HUES48 (cell line): ENCODE data around the gene AIG1.
"Not testable (repeated sequence)": the region's sequence is repeated elsewhere in the genome, so short reads cannot be mapped to it uniquely, and the experiment has no call there.

ENCODE experiments used
- H3K27ac ChIP-seq: one replicate; pipeline ENCODE4 v1.7.0; 2013; ENCODE audit warnings: low read depth, low read length, inconsistent platforms
- H3K27me3 ChIP-seq: 2 replicates; pipeline ENCODE4 v1.6.1; 2013; ENCODE audit warnings: mild to moderate bottlenecking, low read length; ENCODE audit not compliant: control insufficient read depth, insufficient read depth
- H3K36me3 ChIP-seq: 2 replicates; pipeline ENCODE4 v1.6.1; 2013; ENCODE audit warnings: low read length; ENCODE audit not compliant: control insufficient read depth, insufficient read depth
- H3K4me1 ChIP-seq: 2 replicates; pipeline ENCODE4 v1.6.1; 2013; ENCODE audit warnings: mild to moderate bottlenecking, low read length; ENCODE audit not compliant: control insufficient read depth, insufficient read depth
- H3K4me3 ChIP-seq: 2 replicates; pipeline ENCODE4 v1.5.1; 2013; ENCODE audit warnings: mild to moderate bottlenecking, low read depth, low read length
- H3K9ac ChIP-seq: 2 replicates; pipeline ENCODE4 v1.6.1; 2013; ENCODE audit warnings: mild to moderate bottlenecking, low read depth, low read length, moderate library complexity
- H3K9me3 ChIP-seq: 2 replicates; pipeline ENCODE4 v1.6.1; 2013; ENCODE audit warnings: low read length; ENCODE audit not compliant: control insufficient read depth, insufficient read depth

Gene AIG1

DNA sequence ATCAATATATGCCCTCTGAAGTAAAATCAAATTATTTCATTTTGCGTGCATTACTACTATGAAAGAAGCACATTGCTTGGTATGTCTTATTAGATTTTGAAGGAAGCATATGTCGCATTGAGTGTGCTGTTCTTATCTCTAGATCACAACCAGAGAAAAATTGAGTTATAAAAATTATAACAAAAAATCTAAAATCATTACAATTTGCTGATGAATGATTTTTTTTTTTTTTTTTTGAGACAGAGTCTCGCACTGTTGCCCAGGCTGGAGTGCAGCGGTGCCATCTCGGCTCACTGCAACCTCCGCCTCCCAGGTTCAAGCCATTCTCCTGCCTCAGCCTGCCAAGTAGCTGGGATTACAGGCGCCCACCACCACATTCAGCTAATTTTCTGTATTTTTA lies 284.8 kb downstream of the AIG1 start:
- not testable (repeated sequence) for H3K36me3 ChIP-seq, H3K27me3 ChIP-seq, H3K4me3 ChIP-seq, H3K9ac ChIP-seq, H3K27ac ChIP-seq, H3K4me1 ChIP-seq, H3K9me3 ChIP-seq

DNA sequence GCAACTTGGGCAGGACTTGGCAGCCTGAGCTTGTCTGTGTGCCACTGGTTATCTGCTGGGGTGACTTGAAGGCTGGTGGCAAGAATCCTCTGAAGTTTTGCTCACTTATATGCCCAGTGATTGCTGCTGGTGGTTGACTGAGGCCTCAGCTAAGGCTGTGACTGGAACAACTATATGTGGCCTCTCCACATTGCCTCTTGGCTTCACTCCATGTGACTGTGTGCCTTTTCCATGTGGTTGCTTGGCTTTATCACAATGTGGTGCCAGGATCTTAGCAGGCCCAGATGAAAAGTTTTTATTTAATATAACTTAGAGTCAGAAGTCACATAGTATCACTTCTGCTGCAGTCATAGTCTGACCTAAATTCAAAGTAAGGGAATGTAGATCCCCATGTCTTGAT lies 285.3 kb downstream of the AIG1 start:
- no peaks in the 10 kb centered on the region for H3K27me3 ChIP-seq
- H3K36me3 ChIP-seq: no peaks in the 10 kb centered on the region
- no peak overlapping the region for H3K4me3 ChIP-seq
- H3K4me1 ChIP-seq: no peaks in the 10 kb centered on the region
- no peak overlapping the region for H3K9ac ChIP-seq
- no peak overlapping the region for H3K27ac ChIP-seq
- H3K9me3 ChIP-seq: no peaks in the 10 kb centered on the region

DNA sequence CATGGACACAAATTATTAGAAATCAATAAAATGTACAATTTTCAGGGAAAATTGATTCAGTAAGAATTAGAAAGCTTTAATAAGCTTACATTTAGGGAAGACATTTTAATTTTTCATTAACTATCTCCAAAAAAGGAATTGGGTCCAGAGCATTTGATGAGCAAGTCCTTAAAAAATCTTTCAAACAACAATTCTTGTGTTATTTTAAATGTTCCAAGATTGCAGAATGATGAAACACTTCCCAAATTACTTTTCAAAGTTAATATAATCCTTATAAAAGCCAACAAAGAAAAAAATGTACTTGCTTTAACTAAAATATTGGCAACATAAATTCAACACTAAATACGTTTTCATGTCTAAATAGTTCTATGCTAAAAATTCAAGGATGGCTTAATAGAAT lies 287.8 kb downstream of the AIG1 start:
- H3K27ac ChIP-seq: no peak overlapping the region
- H3K9me3 ChIP-seq: no peaks in the 10 kb centered on the region
- H3K4me3 ChIP-seq: no peak overlapping the region
- no peak overlapping the region for H3K9ac ChIP-seq
- no peaks in the 10 kb centered on the region for H3K36me3 ChIP-seq
- no peaks in the 10 kb centered on the region for H3K4me1 ChIP-seq
- no peaks in the 10 kb centered on the region for H3K27me3 ChIP-seq

DNA sequence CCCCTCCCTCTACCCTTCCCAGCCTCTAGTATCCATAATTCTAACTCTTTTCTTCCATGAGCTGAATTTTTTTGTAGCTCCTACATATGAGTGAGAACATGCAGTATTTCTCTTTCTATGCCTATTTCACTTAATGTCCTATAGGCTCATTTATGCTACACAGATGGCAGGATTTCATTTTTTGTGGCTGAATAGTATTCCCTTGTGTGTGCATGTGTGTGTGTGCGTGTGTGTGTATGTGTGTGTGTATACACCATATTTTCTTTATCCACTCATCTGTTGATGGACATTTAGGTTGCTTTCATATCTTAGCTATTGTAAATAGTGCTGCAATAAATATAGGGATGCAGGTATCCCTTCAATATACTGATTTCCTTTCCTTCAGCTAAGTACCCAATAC lies 288.8 kb downstream of the AIG1 start:
- Histone ChIP-seq H3K4me1 (no peaks in the 10 kb centered on the region), H3K36me3 (no peaks in the 10 kb centered on the region)

DNA sequence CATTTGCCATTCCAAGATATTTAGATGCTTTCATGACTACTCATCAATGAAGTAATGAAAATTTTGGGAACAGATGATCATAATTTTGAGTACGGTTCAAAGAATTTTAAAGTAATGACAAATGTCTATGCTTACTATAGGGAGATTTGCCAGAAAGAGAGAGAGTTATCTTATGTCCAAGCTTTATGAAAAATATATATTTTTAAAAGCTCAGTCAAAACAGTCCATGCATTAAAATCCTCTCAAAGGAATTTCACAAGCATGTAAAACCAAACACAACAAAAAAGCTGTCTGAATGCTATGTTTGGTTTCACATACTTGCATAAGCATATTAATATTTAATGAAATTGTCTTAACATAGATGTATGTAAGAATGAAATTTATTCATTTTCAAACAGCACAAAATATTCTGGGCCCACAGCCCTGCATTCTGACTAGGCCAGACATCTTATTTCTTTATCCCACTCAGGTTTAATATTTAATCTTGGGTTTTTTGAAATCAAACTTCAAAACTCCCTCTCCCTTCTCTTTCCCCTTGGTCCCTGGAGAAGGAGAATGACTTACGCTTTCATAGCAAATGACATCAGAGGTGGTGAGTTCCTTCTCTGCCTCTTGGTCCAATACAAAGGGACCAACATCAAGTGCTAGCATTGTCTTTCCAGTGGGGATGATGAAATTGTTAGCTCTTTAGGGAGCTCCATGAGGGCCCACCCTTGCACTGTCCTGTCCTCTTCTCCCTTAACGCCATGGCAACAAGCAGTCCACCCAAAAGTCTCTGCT lies 295.6 kb downstream of the AIG1 start:
- Histone ChIP-seq H3K4me3 (no peak overlapping the region), H3K27ac (no peak overlapping the region), H3K9me3 (no peaks in the 10 kb centered on the region), H3K4me1 (no peaks in the 10 kb centered on the region), H3K27me3 (no peaks in the 10 kb centered on the region), H3K9ac (no peak overlapping the region), H3K36me3 (no peaks in the 10 kb centered on the region)

More for the DNA sequence above, 288.8 kb downstream of the AIG1 start:
- H3K27me3 ChIP-seq: no peaks in the 10 kb centered on the region
- no peak overlapping the region for H3K4me3 ChIP-seq
- H3K9me3 ChIP-seq: no peaks in the 10 kb centered on the region
- H3K9ac ChIP-seq: no peak overlapping the region
- no peak overlapping the region for H3K27ac ChIP-seq

DNA sequence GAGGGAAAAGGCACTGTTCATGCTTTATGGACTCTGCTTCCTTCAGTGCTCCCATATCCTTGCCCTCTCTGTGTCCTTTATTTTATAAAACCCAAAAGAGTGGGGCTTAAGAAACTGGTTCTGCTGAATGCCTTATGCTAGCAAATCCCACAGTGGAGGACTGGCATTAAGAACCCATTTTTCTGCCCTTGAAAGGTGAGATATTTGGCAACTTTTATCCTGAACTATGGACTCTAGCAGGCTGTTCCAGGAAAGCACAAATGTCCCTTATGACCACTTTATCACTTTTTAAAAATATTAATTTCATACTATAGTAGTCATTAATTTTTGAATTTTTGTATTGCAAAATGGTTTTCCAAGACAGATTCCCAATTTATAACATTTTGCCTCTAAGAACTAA lies 296.5 kb downstream of the AIG1 start:
- H3K36me3 ChIP-seq: no peaks in the 10 kb centered on the region
- no peak overlapping the region for H3K27ac ChIP-seq
- no peak overlapping the region for H3K4me3 ChIP-seq
- no peaks in the 10 kb centered on the region for H3K4me1 ChIP-seq
- H3K27me3 ChIP-seq: no peaks in the 10 kb centered on the region
- no peak overlapping the region for H3K9ac ChIP-seq
- H3K9me3 ChIP-seq: no peaks in the 10 kb centered on the region

DNA sequence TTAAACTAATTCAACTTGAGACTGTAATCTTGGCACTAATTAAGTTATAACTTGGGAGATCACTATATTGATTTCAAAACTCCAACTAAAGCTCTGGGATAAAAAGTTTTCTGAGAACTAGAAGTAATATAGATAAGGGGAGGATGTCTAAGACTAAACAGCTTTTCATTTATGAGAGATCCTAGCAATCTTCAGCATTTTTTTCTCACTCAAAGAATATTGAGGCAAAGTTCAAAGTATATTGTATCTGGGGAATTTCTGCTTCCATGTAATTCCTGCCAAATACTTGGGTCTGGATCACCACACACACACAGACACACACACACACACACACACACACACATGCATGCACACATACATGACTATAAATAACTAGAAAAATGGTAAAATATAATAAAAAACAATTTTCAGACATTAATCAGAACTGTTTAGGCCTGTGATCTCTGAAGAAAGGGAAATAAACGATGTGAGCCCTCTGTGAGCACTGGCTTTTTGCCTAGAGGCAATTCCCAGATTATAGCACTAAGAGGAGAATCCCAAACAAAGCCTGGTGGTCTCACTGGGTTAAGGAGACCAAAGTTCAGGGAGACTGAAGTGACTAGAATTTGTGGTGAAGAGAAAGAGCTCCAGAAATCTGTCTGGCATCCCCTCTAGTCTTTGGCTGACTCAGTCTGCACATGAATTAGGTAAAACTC lies 297.0 kb downstream of the AIG1 start:
- H3K27ac ChIP-seq: no peak overlapping the region
- no peaks in the 10 kb centered on the region for H3K9me3 ChIP-seq
- H3K36me3 ChIP-seq: no peaks in the 10 kb centered on the region
- no peaks in the 10 kb centered on the region for H3K27me3 ChIP-seq
- H3K9ac ChIP-seq: no peak overlapping the region
- H3K4me1 ChIP-seq: no peaks in the 10 kb centered on the region
- no peak overlapping the region for H3K4me3 ChIP-seq

DNA sequence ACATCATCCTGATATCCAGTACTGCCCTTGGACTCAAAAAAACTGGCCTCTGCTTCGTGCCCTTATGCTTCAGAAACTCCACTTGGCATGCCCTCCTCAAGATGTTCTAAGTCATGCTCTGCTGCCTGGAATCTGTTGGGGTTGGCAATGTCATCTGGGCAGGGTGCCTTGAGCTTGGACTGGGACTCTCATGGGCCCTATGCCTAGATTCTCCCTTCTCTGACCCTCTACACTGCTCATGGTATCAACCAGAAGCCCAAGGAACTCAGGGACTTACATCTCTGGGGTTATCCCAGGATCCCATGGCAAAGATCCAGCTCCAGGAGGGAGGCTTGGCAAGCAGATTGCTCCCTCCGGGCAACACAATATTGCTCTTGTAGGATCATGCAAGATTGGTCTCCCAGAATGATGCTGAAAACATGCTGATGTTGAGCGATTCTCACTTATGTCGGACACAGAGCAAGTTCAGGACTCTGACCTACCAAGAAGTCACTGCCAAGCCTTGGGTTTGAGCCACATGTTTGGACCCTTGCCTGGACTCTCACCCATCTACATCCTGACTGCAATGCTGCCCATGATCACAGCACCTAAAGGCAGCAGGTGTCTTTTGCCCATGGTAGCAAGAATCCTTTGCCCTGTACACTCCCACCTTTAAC lies 301.0 kb downstream of the AIG1 start:
- Histone ChIP-seq H3K4me1 (no peaks in the 10 kb centered on the region), H3K9ac (no peak overlapping the region), H3K36me3 (no peaks in the 10 kb centered on the region), H3K9me3 (no peaks in the 10 kb centered on the region), H3K27me3 (no peaks in the 10 kb centered on the region), H3K27ac (no peak overlapping the region), H3K4me3 (no peak overlapping the region)

DNA sequence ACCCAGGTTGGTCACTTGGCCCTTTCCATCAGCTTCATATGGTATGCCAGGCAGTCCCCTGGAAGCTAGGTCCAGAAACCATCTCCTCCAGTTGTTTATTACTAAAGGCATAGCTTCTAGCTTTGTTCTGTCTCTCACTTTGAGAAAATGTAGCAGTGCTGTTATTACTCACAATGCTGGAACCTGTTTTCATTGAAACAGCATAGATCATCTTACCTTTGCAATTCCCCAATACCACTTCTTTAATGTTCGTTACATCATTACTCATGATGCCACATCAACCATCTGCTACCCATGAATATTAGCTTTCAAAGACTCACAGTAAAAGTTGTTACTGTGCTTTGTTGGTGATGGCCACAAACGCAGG lies 301.5 kb downstream of the AIG1 start:
- H3K4me3 ChIP-seq: no peak overlapping the region
- H3K27me3 ChIP-seq: no peaks in the 10 kb centered on the region
- no peaks in the 10 kb centered on the region for H3K4me1 ChIP-seq
- no peaks in the 10 kb centered on the region for H3K9me3 ChIP-seq
- no peaks in the 10 kb centered on the region for H3K36me3 ChIP-seq
- H3K9ac ChIP-seq: no peak overlapping the region
- no peak overlapping the region for H3K27ac ChIP-seq

DNA sequence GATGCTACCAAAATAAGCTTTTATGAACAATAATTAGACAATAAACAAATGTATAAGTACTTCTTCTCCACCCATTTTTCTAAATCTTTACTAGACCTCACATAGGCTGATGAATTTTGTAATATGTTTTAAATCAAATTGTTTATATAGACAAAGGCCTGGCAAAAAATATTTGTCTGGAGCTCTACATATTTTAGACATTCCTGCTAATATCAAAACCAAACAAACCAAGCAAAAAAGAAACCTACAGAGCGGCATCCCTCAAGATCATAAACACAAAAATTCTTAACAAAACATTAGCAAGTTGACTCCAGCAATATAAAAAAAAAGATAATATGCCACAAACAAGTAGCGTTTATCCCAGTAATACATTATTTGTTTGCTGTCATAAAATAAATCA lies 302.6 kb downstream of the AIG1 start:
- Histone ChIP-seq H3K27ac (no peak overlapping the region), H3K36me3 (no peaks in the 10 kb centered on the region), H3K4me3 (no peak overlapping the region), H3K27me3 (no peaks in the 10 kb centered on the region), H3K9ac (no peak overlapping the region), H3K9me3 (no peaks in the 10 kb centered on the region), H3K4me1 (no peaks in the 10 kb centered on the region)

DNA sequence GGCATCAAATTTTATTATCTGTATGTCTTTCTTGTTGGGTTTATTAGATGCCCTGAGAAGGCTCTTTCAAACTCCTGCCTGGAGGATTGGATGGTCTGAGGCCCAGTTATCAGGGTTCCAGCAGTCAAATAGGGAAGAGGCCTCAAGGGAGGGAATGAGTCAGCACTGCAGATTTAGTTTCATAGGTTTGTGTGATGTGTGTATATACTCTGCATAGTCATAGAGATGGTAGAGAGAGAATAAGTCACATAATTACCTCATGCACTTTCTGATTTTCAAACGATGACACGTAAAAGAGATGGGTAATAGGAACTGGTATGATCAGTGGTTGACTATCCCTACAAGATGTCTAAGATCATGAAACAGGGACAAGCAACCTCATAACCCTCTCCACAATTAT lies 307.7 kb downstream of the AIG1 start:
- Histone ChIP-seq H3K9me3 (no peaks in the 10 kb centered on the region), H3K36me3 (no peaks in the 10 kb centered on the region), H3K9ac (no peak overlapping the region), H3K27me3 (no peaks in the 10 kb centered on the region), H3K27ac (no peak overlapping the region), H3K4me3 (no peak overlapping the region), H3K4me1 (no peaks in the 10 kb centered on the region; the same call in 1 of the 2 replicates)
